GM15510 (cell line): Measurements from ENCODE around the gene GID8.

Experiments
- POLR2A ChIP-seq: IDR thresholded peaks from 3 replicates; pipeline ENCODE4 v1.6.1; 2011; ENCODE audit warnings: borderline replicate concordance; ENCODE audit not compliant: insufficient read length; ENCODE audit errors: extremely low read depth

GID8 gene

GRCh38 chr20:62910777-62911497, 27.0 kb upstream of the GID8 start:
- TF ChIP-seq POLR2A = no peak

GRCh38 chr20:62911701-62912280, 26.2 kb upstream of the GID8 start:
- TF ChIP-seq POLR2A = no peak

GRCh38 chr20:62913043-62913630, 24.8 kb upstream of the GID8 start:
- no peak for TF ChIP-seq POLR2A

GRCh38 chr20:62914436-62914835, 23.5 kb upstream of the GID8 start:
- no peak for TF ChIP-seq POLR2A

GRCh38 chr20:62914970-62915457, 22.9 kb upstream of the GID8 start:
- no peak for TF ChIP-seq POLR2A

GRCh38 chr20:62916703-62917476, 21.1 kb upstream of the GID8 start:
- TF ChIP-seq POLR2A = no peak

- TF ChIP-seq POLR2A = no peak
These were observed 20.2 kb upstream of the GID8 start for GRCh38 chr20:62917720-62918119.

GRCh38 chr20:62918147-62918546, 19.8 kb upstream of the GID8 start:
- no peak for TF ChIP-seq POLR2A

- no peak for TF ChIP-seq POLR2A
These were observed 19.1 kb upstream of the GID8 start for GRCh38 chr20:62918831-62919230.

- no peak for TF ChIP-seq POLR2A
These were observed 17.8 kb upstream of the GID8 start for GRCh38 chr20:62920039-62920645.

- TF ChIP-seq POLR2A = no peak
These were observed 16.7 kb upstream of the GID8 start for GRCh38 chr20:62921119-62921687.

- no peak for TF ChIP-seq POLR2A
These were observed 15.5 kb upstream of the GID8 start for GRCh38 chr20:62922451-62922921.

- TF ChIP-seq POLR2A = no peak
These were observed 14.1 kb upstream of the GID8 start for GRCh38 chr20:62923669-62924441.
